Mononuclear cell (primary cell): ENCODE measurements around the gene TRMT44. TPM values are rescaled to one million over a fixed set of nuclear protein-coding genes. Genes with fewer than 3 reads are reported as not detected.
"Not testable (repeated sequence)": the region's sequence is repeated elsewhere in the genome, so short reads cannot be mapped to it uniquely, and the experiment has no call there.

Experiments used
- H3K27me3 ChIP-seq: 2 replicates; pipeline ENCODE4 v1.6.0; 2011; ENCODE audit warnings: low read length, control low read depth; ENCODE audit not compliant: insufficient read depth
- H3K4me1 ChIP-seq: 2 replicates; pipeline ENCODE4 v1.5.1; 2011; ENCODE audit warnings: mild to moderate bottlenecking, low read length, control low read depth; ENCODE audit not compliant: insufficient read depth
- H3K4me3 ChIP-seq: 2 replicates; pipeline ENCODE4 v1.5.1; 2011; ENCODE audit warnings: mild to moderate bottlenecking, low read length, moderate library complexity
- H3K9me3 ChIP-seq: 2 replicates; pipeline ENCODE4 v1.5.1; 2011; ENCODE audit warnings: low read depth, mild to moderate bottlenecking, control low read depth, low read length
- total RNA-seq: library from RNA; depleted of rRNA; stranded (reverse); fragments of >200 nt; gene quantifications from one replicate; pipeline ENCODE4 v1.2.3, GENCODE V29; 2012

The TRMT44 gene
- total RNA-seq, 1 donor, result 35.2 TPM

- Histone ChIP-seq H3K27me3 (no peaks in the 10 kb centered on the region), H3K4me3 (no peak overlapping the region), H3K9me3 (no peaks in the 10 kb centered on the region), H3K4me1 (no peaks in the 10 kb centered on the region)
These were observed 70.2 kb downstream of the TRMT44 start for GRCh38 chr4:8510611-8511285.

GRCh38 chr4:8512510-8512909 is 71.9 kb downstream of the TRMT44 start:
- Histone ChIP-seq H3K9me3 (no peaks in the 10 kb centered on the region), H3K4me1 (no peaks in the 10 kb centered on the region), H3K27me3 (no peaks in the 10 kb centered on the region), H3K4me3 (no peak overlapping the region)

GRCh38 chr4:8513080-8513479 is 72.5 kb downstream of the TRMT44 start:
- not testable (repeated sequence) for H3K27me3 ChIP-seq

GRCh38 chr4:8513931-8514330 is 73.4 kb downstream of the TRMT44 start:
- no peaks in the 10 kb centered on the region for H3K27me3 ChIP-seq
- H3K4me1 ChIP-seq, result no peaks in the 10 kb centered on the region
- no peak overlapping the region for H3K4me3 ChIP-seq
- no peaks in the 10 kb centered on the region for H3K9me3 ChIP-seq

More at GRCh38 chr4:8513080-8513479, 72.5 kb downstream of the TRMT44 start:
- H3K4me3 ChIP-seq, H3K9me3 ChIP-seq, H3K4me1 ChIP-seq: not testable (repeated sequence)

GRCh38 chr4:8514391-8514790 is 73.8 kb downstream of the TRMT44 start:
- Histone ChIP-seq H3K9me3 (no peaks in the 10 kb centered on the region), H3K27me3 (no peaks in the 10 kb centered on the region), H3K4me3 (no peak overlapping the region), H3K4me1 (no peaks in the 10 kb centered on the region)

GRCh38 chr4:8515316-8516060 is 74.9 kb downstream of the TRMT44 start:
- no peaks in the 10 kb centered on the region for H3K4me1 ChIP-seq
- no peak overlapping the region for H3K4me3 ChIP-seq
- H3K9me3 ChIP-seq, result no peaks in the 10 kb centered on the region
- no peaks in the 10 kb centered on the region for H3K27me3 ChIP-seq

- Histone ChIP-seq H3K9me3 (no peaks in the 10 kb centered on the region), H3K4me3 (no peak overlapping the region), H3K27me3 (no peaks in the 10 kb centered on the region), H3K4me1 (no peaks in the 10 kb centered on the region)
These were observed 75.5 kb downstream of the TRMT44 start for GRCh38 chr4:8516061-8516573.

- Histone ChIP-seq H3K9me3 (no peaks in the 10 kb centered on the region), H3K4me3 (no peak overlapping the region), H3K27me3 (no peaks in the 10 kb centered on the region), H3K4me1 (no peaks in the 10 kb centered on the region)
These were observed 76.5 kb downstream of the TRMT44 start for GRCh38 chr4:8516996-8517550.

- Histone ChIP-seq H3K27me3 (no peaks in the 10 kb centered on the region), H3K9me3 (no peaks in the 10 kb centered on the region), H3K4me3 (no peak overlapping the region), H3K4me1 (no peaks in the 10 kb centered on the region)
These were observed 77.4 kb downstream of the TRMT44 start for GRCh38 chr4:8517946-8518345.

GRCh38 chr4:8522160-8523120 is 81.9 kb downstream of the TRMT44 start:
- Histone ChIP-seq H3K9me3 (no peaks in the 10 kb centered on the region), H3K27me3 (no peaks in the 10 kb centered on the region), H3K4me1 (no peaks in the 10 kb centered on the region), H3K4me3 (no peak overlapping the region)

GRCh38 chr4:8523175-8523574 is 82.6 kb downstream of the TRMT44 start:
- no peaks in the 10 kb centered on the region for H3K9me3 ChIP-seq
- no peak overlapping the region for H3K4me3 ChIP-seq
- no peaks in the 10 kb centered on the region for H3K27me3 ChIP-seq
- no peaks in the 10 kb centered on the region for H3K4me1 ChIP-seq

GRCh38 chr4:8523766-8524165 is 83.2 kb downstream of the TRMT44 start:
- no peaks in the 10 kb centered on the region for H3K27me3 ChIP-seq
- no peaks in the 10 kb centered on the region for H3K9me3 ChIP-seq
- no peak overlapping the region for H3K4me3 ChIP-seq
- no peaks in the 10 kb centered on the region for H3K4me1 ChIP-seq

GRCh38 chr4:8524595-8525382 is 84.2 kb downstream of the TRMT44 start:
- Histone ChIP-seq H3K9me3 (no peaks in the 10 kb centered on the region), H3K27me3 (no peaks in the 10 kb centered on the region), H3K4me1 (no peaks in the 10 kb centered on the region), H3K4me3 (no peak overlapping the region)
